Kidney (tissue), 14 donors: ENCODE results near the gene C1QB. TPM values are rescaled to one million over a fixed set of nuclear protein-coding genes. Genes with fewer than 3 reads are reported as not detected.

Experiments
- DNase-seq, 5 donors: peaks; one replicate each; pipeline ENCODE4 v3.0.0-alpha.2; 2013 to 2020
- FAIRE-seq: peaks from 2 replicates; lab custom pipeline; 2012; peaks lifted over from hg19 to GRCh38; lab: Jason Lieb, UNC
- H3K27ac ChIP-seq, 2 donors: one replicate each; pipeline ENCODE4 v1.7.0; 2013; ENCODE audit warnings: low read depth in 2 of 2, low read length in 2 of 2, inconsistent platforms in 1 of 2
- H3K27me3 ChIP-seq: one replicate; pipeline ENCODE4 v1.7.1; 2013; ENCODE audit warnings: low read length, inconsistent platforms; ENCODE audit not compliant: control insufficient read depth, insufficient read depth
- H3K36me3 ChIP-seq, 3 donors: one replicate each; pipeline versions ENCODE4 v1.7.0 to v1.7.1; 2013; ENCODE audit warnings: low read length in 3 of 3, control low read depth in 1 of 3, inconsistent platforms in 1 of 3; ENCODE audit not compliant: insufficient read depth in 3 of 3, control insufficient read depth in 2 of 3
- H3K4me1 ChIP-seq, 3 donors: one replicate each; pipeline versions ENCODE4 v1.7.0 to v1.7.1; 2013; ENCODE audit warnings: low read length in 3 of 3, inconsistent platforms in 1 of 3, low read depth in 1 of 3; ENCODE audit not compliant: control insufficient read depth in 2 of 3, insufficient read depth in 2 of 3
- H3K4me3 ChIP-seq, 3 donors: one replicate each; pipeline versions ENCODE4 v1.7.0 to v1.8.1; 2013; ENCODE audit warnings: low read length in 3 of 3, control low read depth in 1 of 3, inconsistent platforms in 1 of 3
- H3K9ac ChIP-seq, 3 donors: one replicate each; pipeline versions ENCODE4 v1.7.0 to v1.7.1; 2013; ENCODE audit warnings: low read length in 3 of 3, control low read depth in 1 of 3, inconsistent platforms in 1 of 3
- H3K9me3 ChIP-seq, 3 donors: one replicate each; pipeline versions ENCODE4 v1.7.0 to v1.7.1; 2013; ENCODE audit warnings: low read length in 3 of 3, control low read depth in 1 of 3, inconsistent platforms in 1 of 3; ENCODE audit not compliant: control insufficient read depth in 2 of 3, insufficient read depth in 1 of 3
- CTCF ChIP-seq: IDR thresholded peaks from 3 replicates; pipeline ENCODE4 v1.5.1; 2012; ENCODE audit warnings: mild to moderate bottlenecking, moderate library complexity, borderline replicate concordance; ENCODE audit not compliant: insufficient read depth; ENCODE audit errors: extremely low read depth
- intact Hi-C: fragments of 100-400 bp; cut with DNase I; formaldehyde crosslinking; loops from one replicate; pipeline ENCODE4 v1.11.1; 2022
- polyA plus RNA-seq: library from polyadenylated mRNA; stranded (reverse); fragments of 350-450 nt; fragmentation: Illumina TruSeq; extraction: RNeasy Lipid Tissue Mini Kit (QIAGEN cat#74804); gene quantifications from one replicate; pipeline ENCODE4 v1.2.3, GENCODE V29; 2014; ENCODE audit warnings: low read depth, low replicate concordance; ENCODE audit not compliant: insufficient read depth
- total RNA-seq: library from RNA; stranded (reverse); fragmentation: NEBNext Ultra II Directional; extraction: Animal tissue kit (Norgen Biotek cat#: 25700); gene quantifications from one replicate; pipeline ENCODE4 v1.2.1, GENCODE V29; 2021
- donor health status: control.
- donor health status: control.
- donor health status: control.
- donor health status: control.
- donor health status: control.
- donor health status: DM: yes; HTN: yes; CAD: no.
- donor health status: Normal renal cell carcinoma (clear cell type).

The C1QB gene
- total and polyA plus RNA-seq, 2 donors from 2014 or later: 95.1 to 296 TPM

- Histone ChIP-seq H3K36me3 (no peaks in the 10 kb centered on the region), H3K9ac (no peak overlapping the region), H3K4me3 (no peak overlapping the region), H3K27ac (no peak overlapping the region), H3K27me3 (no peaks in the 10 kb centered on the region), H3K9me3 (no peaks in the 10 kb centered on the region), H3K4me1 (no peaks in the 10 kb centered on the region)
- no peak for DNase-seq
- intact Hi-C loops: no loop called here
- FAIRE-seq: no peak
- no peak for TF ChIP-seq CTCF
Observed at GRCh38 chr1:22694172-22694571, 41.1 kb downstream of the C1QB start.

DNA sequence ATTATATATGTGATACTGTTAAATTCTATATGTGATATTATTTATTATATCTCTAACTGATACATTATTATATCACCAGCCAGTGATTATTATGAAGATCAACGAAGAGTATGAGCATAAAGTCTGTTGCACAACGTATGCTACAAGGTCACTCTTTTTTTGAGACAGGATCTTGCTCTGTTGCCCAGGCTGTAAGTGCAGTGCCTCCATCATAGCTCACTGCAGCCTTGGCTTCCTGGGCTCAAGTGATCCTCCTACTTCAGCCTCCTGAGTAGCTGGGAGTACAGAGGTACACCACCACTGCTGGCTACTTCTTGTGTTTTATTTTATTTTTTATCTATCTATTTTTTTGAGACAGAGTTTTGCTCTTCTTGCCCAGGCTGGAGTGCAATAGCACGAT lies 43.6 kb downstream of the C1QB start:
- no peaks in the 10 kb centered on the region for H3K4me1 ChIP-seq
- TF ChIP-seq CTCF: no peak
- H3K27ac ChIP-seq: no peak overlapping the region
- DNase-seq (no peak), FAIRE-seq (no peak)
- intact Hi-C loops: no loop called here
- no peaks in the 10 kb centered on the region for H3K9me3 ChIP-seq
- H3K27me3 ChIP-seq: no peaks in the 10 kb centered on the region
- H3K4me3 ChIP-seq: no peak overlapping the region
- H3K36me3 ChIP-seq: no peaks in the 10 kb centered on the region
- H3K9ac ChIP-seq: no peak overlapping the region

DNA sequence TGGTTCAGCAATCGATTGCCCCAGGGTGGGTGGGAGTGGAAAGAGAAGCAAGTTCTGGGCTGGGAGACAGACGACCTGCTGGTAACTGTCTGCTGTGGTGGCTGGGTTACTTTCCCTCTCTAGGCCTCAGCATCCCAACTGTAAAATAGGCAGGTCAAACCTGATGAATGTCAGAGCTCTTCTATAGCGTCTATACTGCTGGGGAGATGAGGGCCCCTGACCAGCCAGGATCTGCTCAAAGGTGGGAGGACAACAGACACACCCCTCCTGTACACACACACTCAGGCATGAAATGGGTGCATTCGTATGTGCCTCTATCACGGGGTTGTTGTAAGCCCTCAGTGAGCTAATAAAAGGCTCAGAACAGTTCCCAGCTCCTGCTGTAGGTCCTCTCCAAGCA lies 44.9 kb downstream of the C1QB start:
- H3K9ac ChIP-seq: no peak overlapping the region
- no peak for TF ChIP-seq CTCF
- H3K4me1 ChIP-seq: no peaks in the 10 kb centered on the region
- FAIRE-seq (no peak), DNase-seq (no peak)
- no peak overlapping the region for H3K27ac ChIP-seq
- H3K27me3 ChIP-seq: no peaks in the 10 kb centered on the region
- intact Hi-C loops: no loop called here
- no peaks in the 10 kb centered on the region for H3K36me3 ChIP-seq
- no peaks in the 10 kb centered on the region for H3K9me3 ChIP-seq
- no peak overlapping the region for H3K4me3 ChIP-seq
